ENCODE measurements around the gene ZNF185.

DNA sequence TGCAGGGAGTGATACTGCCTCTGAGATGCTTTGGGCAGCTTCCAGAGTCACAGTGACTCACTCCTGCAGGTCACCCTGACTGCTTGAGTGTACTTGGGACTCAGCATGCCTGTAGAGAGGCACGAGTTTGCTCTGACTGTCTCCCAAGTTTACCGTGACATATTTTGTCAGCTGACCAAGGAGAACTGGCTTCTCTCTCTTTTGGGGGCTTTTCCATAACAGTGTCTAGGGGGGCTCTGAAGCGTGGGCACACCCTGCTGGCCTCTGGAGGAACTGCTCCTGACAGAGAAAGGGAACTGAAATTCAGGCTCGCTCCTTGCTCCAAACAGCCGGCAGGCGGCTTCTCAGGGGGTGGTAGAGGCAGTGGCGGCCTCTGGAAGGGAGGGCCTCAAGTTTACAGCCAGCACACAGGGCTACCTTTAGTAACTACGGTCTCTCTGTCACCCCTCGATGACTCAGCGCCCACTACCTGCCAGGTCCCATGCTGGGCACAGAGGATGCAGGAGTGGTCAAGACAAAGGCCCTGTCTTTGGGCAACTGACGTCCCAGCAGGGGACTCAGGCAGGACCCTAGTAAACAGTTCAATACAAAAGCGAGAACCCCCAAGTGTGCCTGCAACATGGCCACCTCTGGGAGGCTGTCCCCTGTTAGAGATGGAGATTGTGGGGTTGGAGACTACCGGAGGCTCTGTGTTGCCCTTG lies 17.8 kb downstream of the ZNF185 start:
- TF ChIP-seq, protein P1, sequence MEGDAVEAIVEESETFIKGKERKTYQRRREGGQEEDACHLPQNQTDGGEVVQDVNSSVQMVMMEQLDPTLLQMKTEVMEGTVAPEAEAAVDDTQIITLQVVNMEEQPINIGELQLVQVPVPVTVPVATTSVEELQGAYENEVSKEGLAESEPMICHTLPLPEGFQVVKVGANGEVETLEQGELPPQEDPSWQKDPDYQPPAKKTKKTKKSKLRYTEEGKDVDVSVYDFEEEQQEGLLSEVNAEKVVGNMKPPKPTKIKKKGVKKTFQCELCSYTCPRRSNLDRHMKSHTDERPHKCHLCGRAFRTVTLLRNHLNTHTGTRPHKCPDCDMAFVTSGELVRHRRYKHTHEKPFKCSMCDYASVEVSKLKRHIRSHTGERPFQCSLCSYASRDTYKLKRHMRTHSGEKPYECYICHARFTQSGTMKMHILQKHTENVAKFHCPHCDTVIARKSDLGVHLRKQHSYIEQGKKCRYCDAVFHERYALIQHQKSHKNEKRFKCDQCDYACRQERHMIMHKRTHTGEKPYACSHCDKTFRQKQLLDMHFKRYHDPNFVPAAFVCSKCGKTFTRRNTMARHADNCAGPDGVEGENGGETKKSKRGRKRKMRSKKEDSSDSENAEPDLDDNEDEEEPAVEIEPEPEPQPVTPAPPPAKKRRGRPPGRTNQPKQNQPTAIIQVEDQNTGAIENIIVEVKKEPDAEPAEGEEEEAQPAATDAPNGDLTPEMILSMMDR (IDR thresholded peaks at IDR 0.05) = peak in 2 of 3 donors; percentile 16 to 19
- no peak for TF ChIP-seq POLR2A (IDR thresholded peaks at IDR 0.05)
